Measurements from ENCODE around the gene RNF128. TPM values are rescaled to one million over a fixed set of nuclear protein-coding genes. Genes with fewer than 3 reads are reported as not detected.

RNF128 gene
- total and polyA plus RNA-seq, 2 donors (not counting 3 experiments of a cell fraction or from before 2014, with no cell fraction given): not detected

DNA sequence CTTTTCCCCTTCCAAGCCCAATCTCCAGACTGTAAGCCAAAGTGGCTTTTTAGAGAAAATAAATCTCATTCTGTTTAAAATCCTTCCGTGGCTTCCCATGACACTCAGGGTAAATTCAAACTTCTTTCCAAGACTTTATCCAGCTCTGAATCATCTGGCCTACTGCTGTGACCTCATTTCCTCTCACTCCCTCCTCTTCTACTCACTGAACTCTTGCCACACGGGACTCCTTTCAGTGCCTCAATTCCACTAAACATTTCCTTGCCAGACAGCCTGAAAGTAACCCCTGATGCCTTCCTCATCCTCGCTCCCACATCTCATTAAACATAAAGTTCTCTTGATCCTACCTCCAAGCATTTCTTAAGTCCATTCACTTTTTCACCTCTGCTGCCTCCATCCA, 27.8 kb upstream of the RNF128 start:
- Histone ChIP-seq H2AFZ (ENCODE audit: low read depth, low read length) (no peak overlapping the region), H3K36me3 (ENCODE audit: control insufficient read depth in 2 of 2, extremely low read depth in 1 of 2, insufficient read depth in 2 of 2, low read length in 2 of 2) (no peaks in the 10 kb centered on the region), H3K4me3 (replicated peaks in 1 of 3; ENCODE audit: insufficient read depth in 1 of 3, low read depth in 1 of 3, low read length in 3 of 3) (no peak overlapping the region), H3K4me1 (ENCODE audit: control insufficient read depth, extremely low read depth, insufficient read depth, low read length) (no peaks in the 10 kb centered on the region), H4K20me1 (replicated peaks; ENCODE audit: control insufficient read depth, extremely low read depth, insufficient read depth, low read length) (no peaks in the 10 kb centered on the region), H3K4me2 (ENCODE audit: insufficient read depth, low read length) (no peak overlapping the region), H3K79me2 (ENCODE audit: control insufficient read depth, insufficient read depth, low read length) (no peaks in the 10 kb centered on the region), H3K27ac (ENCODE audit: insufficient read depth, low read depth, low read length) (no peak overlapping the region), H3K27me3 (ENCODE audit: control insufficient read depth in 2 of 2, insufficient read depth in 2 of 2, low read length in 2 of 2) (no peaks in the 10 kb centered on the region), H3K9me1 (replicated peaks; ENCODE audit: control insufficient read depth, extremely low read depth, insufficient read depth, low read length) (no peaks in the 10 kb centered on the region), H3K9ac (replicated peaks; ENCODE audit: extremely low read depth, insufficient read depth, low read length) (no peak overlapping the region), H3K9me3 (replicated peaks; ENCODE audit: control insufficient read depth, insufficient read depth, low read length) (no peaks in the 10 kb centered on the region)
- CTCF ChIA-PET: no interaction called here
- POLR2A ChIA-PET: no interaction called here
- FAIRE-seq (no peak), DNase-seq (ENCODE audit: low read depth, low spot score) (no peak)
- intact Hi-C loops (cut with micrococcal nuclease) (no loop called here), dilution Hi-C loops (cut with MboI; ENCODE audit: extremely low pct_ligation_motif_present, low sequenced_read_pairs) (no loop called here)
- BruUV-seq (replicated peaks): no TSS peak
- no peak for TF ChIP-seq JUN (IDR thresholded peaks at IDR 0.05; ENCODE audit: borderline replicate concordance, insufficient read depth, insufficient read length, low read depth)
- TF ChIP-seq, protein P1, sequence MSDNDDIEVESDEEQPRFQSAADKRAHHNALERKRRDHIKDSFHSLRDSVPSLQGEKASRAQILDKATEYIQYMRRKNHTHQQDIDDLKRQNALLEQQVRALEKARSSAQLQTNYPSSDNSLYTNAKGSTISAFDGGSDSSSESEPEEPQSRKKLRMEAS (IDR thresholded peaks at IDR 0.05; ENCODE audit: insufficient read depth, insufficient read length): no peak
- TF ChIP-seq POLR2AphosphoS5 (IDR thresholded peaks at IDR 0.05; ENCODE audit: insufficient read depth, low read depth, low read length): no peak
- no peak for TF ChIP-seq EZH2 (IDR thresholded peaks at IDR 0.05; ENCODE audit: borderline replicate concordance, low read depth, low read length, severe bottlenecking)
- TF ChIP-seq POLR2A (IDR thresholded peaks at IDR 0.05; ENCODE audit: low read depth, low read length): no peak
- TF ChIP-seq, protein P2, sequence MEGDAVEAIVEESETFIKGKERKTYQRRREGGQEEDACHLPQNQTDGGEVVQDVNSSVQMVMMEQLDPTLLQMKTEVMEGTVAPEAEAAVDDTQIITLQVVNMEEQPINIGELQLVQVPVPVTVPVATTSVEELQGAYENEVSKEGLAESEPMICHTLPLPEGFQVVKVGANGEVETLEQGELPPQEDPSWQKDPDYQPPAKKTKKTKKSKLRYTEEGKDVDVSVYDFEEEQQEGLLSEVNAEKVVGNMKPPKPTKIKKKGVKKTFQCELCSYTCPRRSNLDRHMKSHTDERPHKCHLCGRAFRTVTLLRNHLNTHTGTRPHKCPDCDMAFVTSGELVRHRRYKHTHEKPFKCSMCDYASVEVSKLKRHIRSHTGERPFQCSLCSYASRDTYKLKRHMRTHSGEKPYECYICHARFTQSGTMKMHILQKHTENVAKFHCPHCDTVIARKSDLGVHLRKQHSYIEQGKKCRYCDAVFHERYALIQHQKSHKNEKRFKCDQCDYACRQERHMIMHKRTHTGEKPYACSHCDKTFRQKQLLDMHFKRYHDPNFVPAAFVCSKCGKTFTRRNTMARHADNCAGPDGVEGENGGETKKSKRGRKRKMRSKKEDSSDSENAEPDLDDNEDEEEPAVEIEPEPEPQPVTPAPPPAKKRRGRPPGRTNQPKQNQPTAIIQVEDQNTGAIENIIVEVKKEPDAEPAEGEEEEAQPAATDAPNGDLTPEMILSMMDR (IDR thresholded peaks at IDR 0.05; ENCODE audit: extremely low read depth in 1 of 2, insufficient read depth in 1 of 2, low read depth in 1 of 2, low read length in 2 of 2): no peak
- no peak for TF ChIP-seq GATA2 (IDR thresholded peaks at IDR 0.05; ENCODE audit: insufficient read depth, insufficient read length, low read depth, low read length)
- no peak for TF ChIP-seq MYC (IDR thresholded peaks at IDR 0.05; ENCODE audit: low read depth, low read length)
- no peak for TF ChIP-seq FOS (IDR thresholded peaks at IDR 0.05; ENCODE audit: borderline replicate concordance, insufficient read depth, low read length)

Measured in endothelial cell of umbilical vein (primary cell).